Esophagus muscularis mucosa (tissue), 4 donors: ENCODE data around the gene RPS19BP1. TPM values are rescaled to one million over a fixed set of nuclear protein-coding genes. Genes with fewer than 3 reads are reported as not detected.

Experiments
- DNase-seq: peaks from one replicate; pipeline ENCODE4 v3.0.0-alpha.2; 2017; ENCODE audit errors: extremely low spot score
- H3K27ac ChIP-seq, 4 donors: fragments of 200-600 bp; sonication (generic); replicated peaks in 1 of 4; 1 replicate in 3 of 4; 2 replicates in 1 of 4; pipeline ENCODE4 v1.5.1; 2016 to 2019; ENCODE audit warnings: mild to moderate bottlenecking in 1 of 4
- H3K27me3 ChIP-seq, 4 donors: fragments of 200-600 bp; sonication (generic); one replicate each; pipeline versions ENCODE4 v1.5.1 to v1.6.0; 2016 to 2019
- H3K36me3 ChIP-seq, 4 donors: fragments of 200-600 bp; sonication (generic); one replicate each; pipeline ENCODE4 v1.5.1; 2016 to 2019
- H3K4me1 ChIP-seq, 4 donors: fragments of 200-600 bp; sonication (generic); one replicate each; pipeline ENCODE4 v1.5.1; 2016 to 2019
- H3K4me3 ChIP-seq, 4 donors: fragments of 200-600 bp; sonication (generic); 1 replicate in 2 of 4; 2 replicates in 2 of 4; pipeline ENCODE4 v1.5.1; 2016 to 2019; ENCODE audit warnings: mild to moderate bottlenecking in 4 of 4, moderate library complexity in 1 of 4
- H3K9me3 ChIP-seq, 4 donors: fragments of 200-600 bp; sonication (generic); 1 replicate in 3 of 4; 2 replicates in 1 of 4; pipeline ENCODE4 v1.5.1; 2016 to 2019
- CTCF ChIP-seq, 3 experiments: fragments of 200-600 bp in 2 of 3; fragments of 450-650 bp in 1 of 3; sonication (generic) in 2 of 3; IDR thresholded peaks; one replicate each; pipeline ENCODE4 v1.5.1; 2017 to 2019; ENCODE audit warnings: antibody characterized with exemption in 3 of 3, mild to moderate bottlenecking in 2 of 3, moderate library complexity in 1 of 3
- EP300 ChIP-seq: sonication (generic); formaldehyde crosslinking; IDR thresholded peaks from one replicate; pipeline ENCODE4 v1.6.1; 2017; ENCODE audit warnings: antibody characterized with exemption
- POLR2A ChIP-seq: fragments of 450-650 bp; IDR thresholded peaks from one replicate; pipeline ENCODE4 v1.6.1; 2017; ENCODE audit warnings: antibody characterized with exemption, moderate library complexity, mild to moderate bottlenecking, low read depth
- POLR2AphosphoS5 ChIP-seq, 2 donors: sonication (generic); formaldehyde crosslinking; IDR thresholded peaks; one replicate each; pipeline ENCODE4 v1.6.1; 2017; ENCODE audit warnings: antibody characterized with exemption in 2 of 2
- WGBS: methylation state at CpG from one replicate; pipeline ENCODE4 v1.1.5; 2018; 5-methylcytosine and 5-hydroxymethylcytosine counted together
- intact Hi-C: fragments of 100-400 bp; cut with DNase I; formaldehyde crosslinking; loops from one replicate; pipeline ENCODE4 v1.15.1; 2023
- total RNA-seq, 4 donors: library from RNA; depleted of rRNA; stranded (reverse); fragments of >200 nt; gene quantifications; one replicate each; pipeline versions ENCODE4 v1.1.0 to v1.2.1, GENCODE V29; 2016

RPS19BP1 gene
- total RNA-seq, 4 donors from 2014 or later = 158 to 202 (median 177) TPM

GRCh38 chr22:39568278-39568981 lies 35.9 kb upstream of the RPS19BP1 start:
- H3K9me3 ChIP-seq = no peaks in the 10 kb centered on the region
- H3K36me3 ChIP-seq = no peaks in the 10 kb centered on the region
- H3K27me3 ChIP-seq = peaks cover 0 to 73% (median 0%) of the 10 kb centered on the region in 4 donors
- DNase-seq = no peak
- no peak overlapping the region for H3K4me3 ChIP-seq
- H3K27ac ChIP-seq = no peak overlapping the region
- 93% methylated on average over 9 of the region's 19 CpGs for WGBS
- TF ChIP-seq EP300 (no peak), CTCF (IDR thresholded peaks at IDR 0.05) (no peak), POLR2A (no peak), POLR2AphosphoS5 (IDR thresholded peaks at IDR 0.05) (no peak)
- intact Hi-C loops = no loop called here
- H3K4me1 ChIP-seq = no peaks in the 10 kb centered on the region

- Histone ChIP-seq H3K4me1 (no peaks in the 10 kb centered on the region), H3K27me3 (peaks cover 0 to 76% (median 0%) of the 10 kb centered on the region in 4 donors), H3K4me3 (no peak overlapping the region), H3K36me3 (no peaks in the 10 kb centered on the region), H3K27ac (no peak overlapping the region), H3K9me3 (no peaks in the 10 kb centered on the region)
- 62% methylated on average over 14 of the region's 14 CpGs for WGBS
- intact Hi-C loops = no loop called here
- TF ChIP-seq CTCF (IDR thresholded peaks at IDR 0.05) (no peak), POLR2A (no peak), POLR2AphosphoS5 (IDR thresholded peaks at IDR 0.05) (no peak), EP300 (no peak)
- no peak for DNase-seq
These were observed 34.8 kb upstream of the RPS19BP1 start for GRCh38 chr22:39567135-39567946.

- peaks cover 0 to 75% (median 0%) of the 10 kb centered on the region in 4 donors for H3K27me3 ChIP-seq
- no peak for DNase-seq
- no peak overlapping the region for H3K27ac ChIP-seq
- no peaks in the 10 kb centered on the region for H3K36me3 ChIP-seq
- WGBS = 94% methylated on average over 5 of the region's 5 CpGs
- H3K4me3 ChIP-seq = no peak overlapping the region
- no peak for TF ChIP-seq POLR2A
- TF ChIP-seq EP300 = no peak
- TF ChIP-seq POLR2AphosphoS5 (IDR thresholded peaks at IDR 0.05) = no peak
- intact Hi-C loops = no loop called here
- H3K9me3 ChIP-seq = no peaks in the 10 kb centered on the region
- no peaks in the 10 kb centered on the region for H3K4me1 ChIP-seq
These were observed 32.9 kb upstream of the RPS19BP1 start for GRCh38 chr22:39565414-39565944.

- Histone ChIP-seq H3K4me1 (no peaks in the 10 kb centered on the region), H3K36me3 (no peaks in the 10 kb centered on the region), H3K9me3 (no peaks in the 10 kb centered on the region), H3K4me3 (no peak overlapping the region), H3K27ac (no peak overlapping the region), H3K27me3 (peaks cover 0 to 83% (median 7%) of the 10 kb centered on the region in 4 donors)
- WGBS = 71% methylated on average over 7 of the region's 7 CpGs
- intact Hi-C loops = no loop called here
- TF ChIP-seq EP300 (no peak), POLR2A (no peak), CTCF (IDR thresholded peaks at IDR 0.05) (no peak), POLR2AphosphoS5 (IDR thresholded peaks at IDR 0.05) (no peak)
- no peak for DNase-seq
These were observed 31.3 kb upstream of the RPS19BP1 start for GRCh38 chr22:39563571-39564428.
